ENCODE measurements around the gene PTTG1IP.

PTTG1IP gene

GRCh38 chr21:44819283-44820243 lies 53.9 kb downstream of the PTTG1IP start:
- no peak for DNase-seq

GRCh38 chr21:44818640-44819011 lies 54.9 kb downstream of the PTTG1IP start:
- no peak for DNase-seq

- peak; percentile 84 for DNase-seq
Observed at GRCh38 chr21:44817914-44818639, 55.4 kb downstream of the PTTG1IP start, which contains the start of gene SUMO3. TSS of gene SUMO3 (minus strand) at chr21:44818062. CDS start at chr21:44817968, 94 bp downstream.

- DNase-seq: peak; percentile 86
Observed at GRCh38 chr21:44817506-44817880, 56.0 kb downstream of the PTTG1IP start.

- DNase-seq: no peak
Observed at GRCh38 chr21:44816761-44817505, 56.6 kb downstream of the PTTG1IP start.

GRCh38 chr21:44815852-44816628 lies 57.5 kb downstream of the PTTG1IP start:
- no peak for DNase-seq

- no peak for DNase-seq
Observed at GRCh38 chr21:44815225-44815624, 58.3 kb downstream of the PTTG1IP start.

- DNase-seq: no peak
Observed at GRCh38 chr21:44814498-44815023, 58.9 kb downstream of the PTTG1IP start.

- no peak for DNase-seq
Observed at GRCh38 chr21:44813727-44814126, 59.8 kb downstream of the PTTG1IP start.

GRCh38 chr21:44813149-44813548 lies 60.3 kb downstream of the PTTG1IP start:
- DNase-seq: no peak

- DNase-seq: no peak
Observed at GRCh38 chr21:44812640-44813039, 60.9 kb downstream of the PTTG1IP start.

- no peak for DNase-seq
Observed at GRCh38 chr21:44810779-44811178, 62.7 kb downstream of the PTTG1IP start.

GRCh38 chr21:44805859-44806258 lies 67.6 kb downstream of the PTTG1IP start:
- DNase-seq: no peak

- DNase-seq: no peak
Observed at GRCh38 chr21:44805226-44805625, 68.3 kb downstream of the PTTG1IP start.

- DNase-seq: no peak
Observed at GRCh38 chr21:44804762-44805161, 68.7 kb downstream of the PTTG1IP start.

- DNase-seq: no peak
Observed at GRCh38 chr21:44803651-44804050, 69.8 kb downstream of the PTTG1IP start.

- DNase-seq: peak; percentile 33
Observed at GRCh38 chr21:44802396-44803153, 70.9 kb downstream of the PTTG1IP start.

GRCh38 chr21:44801468-44802395 lies 71.8 kb downstream of the PTTG1IP start, which contains the start of gene UBE2G2:
TSS of gene UBE2G2 (minus strand) at chr21:44801820. CDS start at chr21:44801748, 72 bp downstream.
- peak; percentile 79 for DNase-seq

- DNase-seq: peak; percentile 41
Observed at GRCh38 chr21:44800971-44801467, 72.5 kb downstream of the PTTG1IP start.

- no peak for DNase-seq
Observed at GRCh38 chr21:44800103-44800502, 73.4 kb downstream of the PTTG1IP start.

All from EL (cell line).